HG02943 (cell line): Measurements from ENCODE around the gene TSC22D3.

Experiments
- ATAC-seq: cut with Tn5 transposase; IDR thresholded peaks from one replicate; pipeline ENCODE4 v1.9.1; 2021; ENCODE audit warnings: mild to moderate bottlenecking, low read depth, moderate library complexity; ENCODE audit not compliant: unreplicated experiment

TSC22D3 gene

DNA sequence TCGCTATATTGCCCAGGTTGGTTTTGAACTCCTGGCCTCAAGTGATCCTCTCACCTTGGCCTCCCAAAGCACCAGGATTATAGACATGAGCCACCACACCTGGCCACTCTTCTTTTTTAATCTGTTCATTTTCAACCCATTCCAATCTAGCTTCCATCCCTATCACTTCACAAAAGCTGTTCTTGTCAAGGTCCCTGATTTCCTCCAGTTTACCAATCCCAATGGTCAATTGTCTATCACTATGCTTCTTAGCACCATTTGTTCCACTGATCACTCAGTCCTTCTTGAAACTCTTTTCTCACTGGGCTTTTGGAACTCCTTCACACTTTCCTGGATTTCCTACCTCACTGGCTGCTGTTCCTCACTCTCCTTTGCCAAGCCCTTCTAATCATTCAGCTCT is 108.7 kb downstream of the TSC22D3 start:
- ATAC-seq = no peak
